ENCODE results near the gene DARS2.
A peak's percentile ranks its signal among the peaks of the same experiment; 100 is the strongest.
"Not testable (repeated sequence)": the region's sequence is repeated elsewhere in the genome, so short reads cannot be mapped to it uniquely, and the experiment has no call there.

Gene DARS2, protein sequence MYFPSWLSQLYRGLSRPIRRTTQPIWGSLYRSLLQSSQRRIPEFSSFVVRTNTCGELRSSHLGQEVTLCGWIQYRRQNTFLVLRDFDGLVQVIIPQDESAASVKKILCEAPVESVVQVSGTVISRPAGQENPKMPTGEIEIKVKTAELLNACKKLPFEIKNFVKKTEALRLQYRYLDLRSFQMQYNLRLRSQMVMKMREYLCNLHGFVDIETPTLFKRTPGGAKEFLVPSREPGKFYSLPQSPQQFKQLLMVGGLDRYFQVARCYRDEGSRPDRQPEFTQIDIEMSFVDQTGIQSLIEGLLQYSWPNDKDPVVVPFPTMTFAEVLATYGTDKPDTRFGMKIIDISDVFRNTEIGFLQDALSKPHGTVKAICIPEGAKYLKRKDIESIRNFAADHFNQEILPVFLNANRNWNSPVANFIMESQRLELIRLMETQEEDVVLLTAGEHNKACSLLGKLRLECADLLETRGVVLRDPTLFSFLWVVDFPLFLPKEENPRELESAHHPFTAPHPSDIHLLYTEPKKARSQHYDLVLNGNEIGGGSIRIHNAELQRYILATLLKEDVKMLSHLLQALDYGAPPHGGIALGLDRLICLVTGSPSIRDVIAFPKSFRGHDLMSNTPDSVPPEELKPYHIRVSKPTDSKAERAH

DNA sequence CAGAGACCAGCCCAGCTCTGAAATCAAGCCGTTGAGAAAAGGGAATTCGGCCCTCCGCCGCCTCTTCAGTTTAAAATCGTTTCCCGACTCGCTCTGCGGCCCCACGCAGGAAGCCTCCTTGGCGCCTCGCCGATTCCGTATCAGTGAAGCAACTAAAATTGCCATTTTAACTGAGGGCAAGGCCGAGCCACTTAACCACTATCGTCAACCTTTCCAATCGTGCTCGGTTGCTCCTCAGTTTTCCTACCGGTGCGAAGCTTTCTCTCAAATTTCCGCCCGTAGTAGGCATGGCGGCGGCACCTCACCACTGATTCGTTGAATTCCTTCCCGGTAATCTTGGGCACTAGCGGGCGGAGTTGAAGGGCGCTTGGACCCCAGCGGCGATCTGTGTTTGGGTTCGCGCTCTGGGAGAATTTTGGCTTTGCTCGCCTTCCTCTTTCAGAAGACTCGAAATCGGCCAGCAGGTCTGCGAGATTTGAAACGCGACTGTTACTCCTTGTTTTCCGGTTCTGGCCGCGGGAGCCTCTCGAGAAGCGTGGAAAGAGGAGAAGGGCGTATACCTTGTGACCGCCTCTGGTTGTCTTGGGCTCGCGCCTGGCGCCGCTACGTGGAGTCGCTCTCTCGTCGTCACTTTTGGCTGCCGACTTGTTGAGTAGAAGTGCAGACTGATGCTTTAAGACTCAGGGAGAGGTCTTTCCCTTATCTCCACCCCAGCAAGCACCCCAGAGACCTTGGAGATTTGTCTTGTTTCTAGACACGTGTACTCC, at the start of gene DARS2, which contains the start of gene CENPL:
DARS2 (plus strand) TSS at position 359 of the 767 bp plus-strand sequence. CDS start 557 bp downstream, outside the sequence.
CENPL (minus strand) TSS at position 569 of the 767 bp plus-strand sequence. CDS start 13,584 bp downstream, outside the sequence.
- DNase-seq = peak; percentile 98

GRCh38 chr1:173775578-173776226, 48.8 kb upstream of the DARS2 start:
- no peak for DNase-seq

- no peak for DNase-seq
Measured at GRCh38 chr1:173779936-173780335, 44.5 kb upstream of the DARS2 start.

DNA sequence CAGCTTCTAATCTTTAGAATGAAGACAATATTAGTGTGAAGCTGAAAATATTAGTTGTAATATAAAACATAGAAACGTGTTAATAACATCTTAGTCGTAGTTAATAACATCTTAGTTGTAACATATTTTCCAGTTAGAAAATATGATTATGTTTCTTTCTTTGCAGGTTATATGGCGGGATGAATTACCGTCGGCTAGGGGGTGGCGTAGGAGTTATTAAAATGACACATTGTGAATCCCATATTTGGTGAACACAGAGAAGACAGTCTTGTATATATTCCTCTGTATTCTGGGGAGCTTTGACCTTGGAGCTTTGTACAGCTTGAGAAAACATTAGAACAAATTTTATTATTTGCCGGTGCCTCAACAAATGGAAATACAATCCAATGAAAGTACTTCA, 39.5 kb upstream of the DARS2 start:
- no peak for DNase-seq

DNA sequence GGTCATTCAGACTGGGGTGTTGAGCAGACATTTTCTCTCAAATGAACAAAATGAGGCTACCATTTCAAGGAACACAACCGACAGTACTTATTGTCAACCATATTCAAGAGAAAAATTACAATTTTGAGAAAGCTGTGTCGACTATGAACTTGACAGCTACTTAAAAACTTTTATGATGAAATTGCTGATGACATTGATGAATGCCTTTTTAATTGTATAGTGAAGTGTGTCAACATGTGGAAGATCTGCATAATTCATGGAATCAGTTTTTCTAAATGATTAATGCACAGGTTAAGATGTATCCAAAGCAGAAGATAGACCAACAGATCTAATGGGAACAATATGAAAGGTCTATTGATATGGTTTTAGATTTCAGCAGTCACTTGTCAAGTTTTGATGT, 34.6 kb upstream of the DARS2 start:
- no peak for DNase-seq

DNA sequence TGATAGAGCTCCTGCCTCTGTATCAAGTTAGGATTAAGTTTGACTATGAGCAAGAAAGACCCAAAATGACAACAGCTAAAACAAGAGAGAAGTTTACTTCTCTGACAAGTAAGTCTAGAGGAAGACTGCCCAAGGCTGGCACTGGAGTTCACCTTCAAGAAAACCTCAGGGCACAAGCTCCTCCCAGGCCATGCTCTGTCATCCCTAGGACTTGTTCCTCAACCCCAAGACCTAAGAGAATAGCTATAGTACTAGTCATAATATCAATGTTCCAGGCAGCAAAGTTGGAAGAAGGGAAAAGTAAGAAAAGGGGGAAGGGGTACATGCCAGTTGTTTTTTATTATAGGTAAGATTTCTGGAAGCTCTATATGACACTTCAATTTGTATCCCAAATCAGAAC, 26.4 kb upstream of the DARS2 start:
- no peak for DNase-seq

DNA sequence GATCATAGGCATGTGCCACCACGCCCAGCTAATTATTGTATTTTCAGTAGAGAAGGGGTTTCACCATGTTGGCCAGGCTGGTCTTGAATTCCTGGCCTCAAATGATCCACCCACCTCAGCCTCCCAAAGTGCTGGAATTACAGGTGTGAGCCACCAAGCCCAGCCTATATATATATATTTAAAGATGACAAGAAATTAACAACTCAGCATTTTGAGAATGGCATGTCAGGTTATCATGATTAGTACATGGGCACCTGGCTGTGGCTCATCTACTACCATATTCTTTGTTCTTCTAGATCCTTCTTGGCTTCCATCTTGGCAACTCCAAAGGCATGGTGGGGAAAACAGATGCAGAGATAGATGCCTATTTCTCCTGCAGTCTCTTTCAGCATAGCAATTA, 24.5 kb upstream of the DARS2 start:
- DNase-seq = not testable (repeated sequence)

DNA sequence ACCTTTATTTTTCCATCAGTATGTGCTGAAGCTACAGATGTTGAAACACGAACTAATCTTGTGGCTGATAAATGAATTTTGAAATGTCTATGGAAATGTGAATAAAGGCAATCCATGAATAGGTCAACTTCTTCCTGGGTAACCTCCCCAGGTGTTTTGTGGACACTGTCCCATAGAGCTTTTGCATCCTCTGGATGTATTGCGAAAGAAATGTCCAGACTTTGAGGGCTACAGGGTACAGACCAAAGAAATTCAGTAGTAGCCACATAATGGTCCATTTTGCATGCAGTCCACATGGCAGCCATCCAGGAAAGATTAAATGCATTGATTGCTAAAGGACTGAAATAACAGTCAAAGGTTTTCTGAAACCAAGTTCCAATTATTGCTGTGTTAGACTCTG, 21.5 kb upstream of the DARS2 start:
- no peak for DNase-seq

DNA sequence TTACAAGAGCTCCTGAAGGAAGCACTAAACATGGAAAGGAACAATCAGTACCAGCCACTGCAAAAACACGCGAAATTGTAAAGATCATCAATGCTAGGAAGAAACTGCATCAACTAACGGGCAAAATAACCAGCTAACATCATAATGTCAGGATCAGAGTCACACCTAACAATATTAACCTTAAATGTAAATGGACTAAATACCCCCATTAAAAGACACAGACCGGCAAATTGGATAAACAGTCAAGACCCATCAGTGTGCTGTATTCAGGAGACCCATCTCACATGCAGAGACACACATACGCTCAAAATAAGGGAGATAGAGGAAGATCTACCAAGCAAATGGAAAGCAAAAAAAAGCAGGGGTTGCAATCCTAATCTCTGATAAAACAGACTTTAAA, 10.8 kb upstream of the DARS2 start:
- not testable (repeated sequence) for DNase-seq

GRCh38 chr1:173818459-173818858, 6.0 kb upstream of the DARS2 start:
- no peak for DNase-seq

GRCh38 chr1:173821680-173822079, 2.8 kb upstream of the DARS2 start:
- no peak for DNase-seq

GRCh38 chr1:173823781-173824314, 625 bp upstream of the DARS2 start:
- DNase-seq = peak; percentile 17

- DNase-seq = no peak
Measured at GRCh38 chr1:173827611-173828010, 3.1 kb downstream of the DARS2 start.

- DNase-seq = no peak
Measured at GRCh38 chr1:173832748-173833147, 8.3 kb downstream of the DARS2 start.

GRCh38 chr1:173852105-173852504, 27.6 kb downstream of the DARS2 start:
- no peak for DNase-seq

- no peak for DNase-seq
Measured at GRCh38 chr1:173853074-173853473, 28.6 kb downstream of the DARS2 start.

GRCh38 chr1:173856014-173856413, 31.5 kb downstream of the DARS2 start:
- DNase-seq = no peak

GRCh38 chr1:173856903-173857302, 32.4 kb downstream of the DARS2 start:
- DNase-seq = no peak

DNA sequence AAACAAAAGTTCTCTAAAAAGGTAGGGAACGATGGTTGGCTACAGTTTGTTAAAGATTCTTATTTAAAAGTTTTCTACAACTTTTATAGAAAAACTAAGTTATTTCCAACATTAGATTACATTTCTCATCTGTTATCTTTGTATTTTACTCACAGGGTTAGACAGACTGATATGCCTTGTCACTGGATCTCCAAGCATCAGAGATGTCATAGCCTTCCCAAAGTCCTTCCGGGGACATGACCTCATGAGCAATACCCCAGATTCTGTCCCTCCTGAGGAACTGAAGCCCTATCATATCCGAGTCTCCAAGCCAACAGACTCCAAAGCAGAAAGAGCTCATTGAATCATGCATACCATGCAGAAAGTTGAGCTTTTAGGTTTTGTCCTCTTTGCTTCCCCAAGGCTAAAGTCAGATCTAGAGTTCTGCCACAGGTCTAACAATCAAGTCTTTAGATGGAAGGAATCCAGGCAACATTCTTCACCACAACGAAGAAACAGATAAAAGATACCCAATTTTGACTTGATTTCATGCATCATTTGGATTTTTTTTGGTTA, 33.0 kb downstream of the DARS2 start:
- no peak for DNase-seq

GRCh38 chr1:173859547-173859946, 35.1 kb downstream of the DARS2 start:
- DNase-seq = not testable (repeated sequence)

DNA sequence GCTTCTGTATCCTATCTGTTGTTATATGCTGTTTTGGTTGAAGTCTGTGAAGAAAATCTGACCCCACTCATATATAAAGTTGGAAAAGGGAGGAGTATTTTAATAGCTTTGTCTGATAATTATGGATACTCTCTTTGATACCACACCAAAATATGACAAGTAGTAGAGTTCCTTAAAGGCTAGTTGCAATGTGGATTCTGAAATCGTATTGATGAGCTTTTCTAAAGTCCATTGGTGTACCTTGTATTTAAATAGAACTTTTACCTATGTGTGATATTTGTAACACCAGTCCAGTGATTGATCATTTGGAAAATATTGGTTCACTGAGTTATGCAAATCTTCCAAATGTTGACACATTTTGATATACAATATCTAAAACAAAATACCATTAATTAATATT, 35.6 kb downstream of the DARS2 start:
- no peak for DNase-seq

DNA sequence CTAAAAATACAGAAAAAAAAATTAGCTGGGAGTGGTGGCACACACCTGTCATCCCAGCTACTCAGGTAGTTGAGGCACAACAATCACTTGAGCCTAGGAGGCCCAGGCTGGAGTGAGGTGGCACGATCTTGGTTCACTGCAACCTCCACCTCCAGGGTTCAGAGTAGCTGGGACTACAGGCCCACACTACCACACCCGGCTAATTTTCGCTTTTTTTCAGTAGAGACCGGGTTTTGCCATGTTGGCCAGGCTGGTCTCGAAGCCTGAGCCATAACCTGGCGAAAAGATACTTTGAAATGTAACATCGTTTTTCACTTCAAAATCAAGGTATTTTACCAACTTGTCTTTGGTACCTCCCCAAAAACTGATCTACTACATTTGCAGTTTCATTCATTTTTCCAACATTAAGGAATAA, 37.3 kb downstream of the DARS2 start:
- no peak for DNase-seq
